K562 (cell line): ENCODE results near the gene PTOV1. TPM values are rescaled to one million over a fixed set of nuclear protein-coding genes. Genes with fewer than 3 reads are reported as not detected.
A peak's percentile ranks its signal among the peaks of the same experiment; 100 is the strongest.

Experiments used
- ARHGAP35 ChIP-seq: fragments of 450-650 bp; IDR thresholded peaks from 2 replicates; pipeline ENCODE4 v1.6.1; 2018; ENCODE audit not compliant: partially characterized antibody
- ARID3B ChIP-seq: fragments of 250-450 bp; sonication (Bioruptor Pico); IDR thresholded peaks from 2 replicates; pipeline ENCODE4 v1.4.0; 2020; ENCODE audit warnings: borderline replicate concordance
- CHD7 ChIP-seq: fragments of 200-600 bp; sonication (generic); IDR thresholded peaks from one replicate; pipeline ENCODE4 v1.6.1; 2012; ENCODE audit warnings: mild to moderate bottlenecking, low read depth, low read length, inconsistent platforms
- CREBBP ChIP-seq: IDR thresholded peaks from one replicate; pipeline ENCODE4 v1.6.1; 2012; ENCODE audit warnings: low read depth, mild to moderate bottlenecking, control low read depth, inconsistent platforms, low read length
- DNMT1 ChIP-seq: fragments of 450-650 bp; IDR thresholded peaks from 2 replicates; pipeline ENCODE4 v1.6.1; 2016; ENCODE audit warnings: antibody characterized with exemption, mild to moderate bottlenecking
- E2F3 ChIP-seq: fragments of 250-450 bp; sonication (Bioruptor Pico); IDR thresholded peaks from 2 replicates; pipeline ENCODE4 v1.4.0; 2020; ENCODE audit warnings: mild to moderate bottlenecking
- GTF2F1 ChIP-seq: IDR thresholded peaks from 2 replicates; pipeline ENCODE4 v1.6.1; 2011; ENCODE audit warnings: low read depth, low read length, improper control_type of control experiment
- NONO ChIP-seq, 2 experiments: fragments of 200-400 bp in 1 of 2; fragments of 450-650 bp in 1 of 2; formaldehyde crosslinking in 1 of 2; IDR thresholded peaks; 2 replicates each; pipeline ENCODE4 v1.6.1; 2017; ENCODE audit warnings: low read depth in 2 of 2, mild to moderate bottlenecking in 2 of 2, moderate library complexity in 2 of 2, low read length in 1 of 2
- PURB ChIP-seq: sonication (generic); formaldehyde crosslinking; IDR thresholded peaks from 2 replicates; pipeline ENCODE4 v1.9.0; 2021; ENCODE audit warnings: low read depth, mild to moderate bottlenecking, missing genetic modification reagents
- RBM17 ChIP-seq: fragments of 200-400 bp; formaldehyde crosslinking; IDR thresholded peaks from 2 replicates; pipeline ENCODE4 v1.6.1; 2017; ENCODE audit warnings: low read depth, mild to moderate bottlenecking, low read length, borderline replicate concordance
- U2AF1 ChIP-seq: fragments of 200-400 bp; formaldehyde crosslinking; optimal IDR thresholded peaks from 2 replicates; pipeline ENCODE3; 2017; ENCODE audit warnings: mild to moderate bottlenecking, low read depth, low read length, moderate library complexity
- ZC3H8 ChIP-seq: fragments of 450-650 bp; IDR thresholded peaks from 2 replicates; pipeline ENCODE4 v1.6.1; 2017
- ZNF143 ChIP-seq: sonication (generic); formaldehyde crosslinking; IDR thresholded peaks from 2 replicates; pipeline ENCODE4 v1.9.0; 2022; ENCODE audit warnings: mild to moderate bottlenecking, missing genetic modification reagents
- ZNF395 ChIP-seq: fragments of 200-800 bp; sonication (Bioruptor generic); IDR thresholded peaks from 2 replicates; pipeline ENCODE4 v1.6.1; 2017; ENCODE audit warnings: missing genetic modification characterization, missing compliant biosample characterization
- polyA plus RNA-seq, 8 experiments: library from polyadenylated mRNA; depleted of rRNA in 4 of 8; stranded (reverse) in 5 of 8; unstranded in 3 of 8; fragments of >200 nt; fragmentation: Nextera tagmentation in 2 of 8; fragmentation: Illumina TruSeq in 1 of 8; extraction: Ambion mirVana in 2 of 8; extraction: Trizol in 1 of 8; gene quantifications; 2 replicates each; pipeline versions ENCODE4 v1.2.1 to v1.2.3, GENCODE V29; 2011 to 2014; ENCODE audit warnings: inconsistent platforms in 1 of 8, missing spikeins in 1 of 8
- total RNA-seq, 7 experiments: library from RNA; depleted of rRNA in 6 of 7; stranded (reverse); fragments of >200 nt in 6 of 7; fragmentation: Illumina TruSeq in 2 of 7; extraction: Trizol in 2 of 7; gene quantifications; 2 replicates each; pipeline versions ENCODE4 v1.2.1 to v1.2.3, GENCODE V29; 2011 to 2021; ENCODE audit warnings: low replicate concordance in 1 of 7

Gene PTOV1
- total and polyA plus RNA-seq, 9 of the 15 experiments (the other 6 are each of a cell fraction or from before 2014, with no cell fraction given), result 4.9 to 169 (median 43.5) TPM

GRCh38 chr19:49817964-49818648 lies 32.9 kb upstream of the PTOV1 start, which contains the start of gene MED25 (continued):
- no peak for TF ChIP-seq CHD7
- no peak for TF ChIP-seq ARHGAP35
- TF ChIP-seq PURB (CRISPR knock-in tag), result no peak
- no peak for TF ChIP-seq U2AF1
- TF ChIP-seq ZNF143 (CRISPR knock-in tag), result peak; percentile 75
- TF ChIP-seq ZC3H8, result no peak
- no peak for TF ChIP-seq NONO (IDR thresholded peaks at IDR 0.05; ENCODE audit: low read depth in 2 of 2, low read length in 1 of 2)
- TF ChIP-seq RBM17, result no peak
- TF ChIP-seq E2F3 (CRISPR knock-in tag), result no peak
- no peak for TF ChIP-seq ZNF395 (CRISPR knock-in tag)
- no peak for TF ChIP-seq DNMT1
- no peak for TF ChIP-seq GTF2F1
- TF ChIP-seq ARID3B (CRISPR knock-in tag), result no peak
- no peak for TF ChIP-seq CREBBP
